Esophagus muscularis mucosa (tissue), 4 donors: Measurements from ENCODE around the gene CNIH2. TPM values are rescaled to one million over a fixed set of nuclear protein-coding genes. Genes with fewer than 3 reads are reported as not detected.

Experiments used
- DNase-seq: peaks from one replicate; pipeline ENCODE4 v3.0.0-alpha.2; 2017; ENCODE audit errors: extremely low spot score
- H3K27ac ChIP-seq, 4 donors: fragments of 200-600 bp; sonication (generic); replicated peaks in 1 of 4; 1 replicate in 3 of 4; 2 replicates in 1 of 4; pipeline ENCODE4 v1.5.1; 2016 to 2019; ENCODE audit warnings: mild to moderate bottlenecking in 1 of 4
- H3K27me3 ChIP-seq, 4 donors: fragments of 200-600 bp; sonication (generic); one replicate each; pipeline versions ENCODE4 v1.5.1 to v1.6.0; 2016 to 2019
- H3K36me3 ChIP-seq, 4 donors: fragments of 200-600 bp; sonication (generic); one replicate each; pipeline ENCODE4 v1.5.1; 2016 to 2019
- H3K4me1 ChIP-seq, 4 donors: fragments of 200-600 bp; sonication (generic); one replicate each; pipeline ENCODE4 v1.5.1; 2016 to 2019
- H3K4me3 ChIP-seq, 4 donors: fragments of 200-600 bp; sonication (generic); 1 replicate in 2 of 4; 2 replicates in 2 of 4; pipeline ENCODE4 v1.5.1; 2016 to 2019; ENCODE audit warnings: mild to moderate bottlenecking in 4 of 4, moderate library complexity in 1 of 4
- H3K9me3 ChIP-seq, 4 donors: fragments of 200-600 bp; sonication (generic); 1 replicate in 3 of 4; 2 replicates in 1 of 4; pipeline ENCODE4 v1.5.1; 2016 to 2019
- EP300 ChIP-seq: sonication (generic); formaldehyde crosslinking; IDR thresholded peaks from one replicate; pipeline ENCODE4 v1.6.1; 2017; ENCODE audit warnings: antibody characterized with exemption
- POLR2A ChIP-seq: fragments of 450-650 bp; IDR thresholded peaks from one replicate; pipeline ENCODE4 v1.6.1; 2017; ENCODE audit warnings: antibody characterized with exemption, moderate library complexity, mild to moderate bottlenecking, low read depth
- POLR2AphosphoS5 ChIP-seq, 2 donors: sonication (generic); formaldehyde crosslinking; IDR thresholded peaks; one replicate each; pipeline ENCODE4 v1.6.1; 2017; ENCODE audit warnings: antibody characterized with exemption in 2 of 2
- WGBS: methylation state at CpG from one replicate; pipeline ENCODE4 v1.1.5; 2018; 5-methylcytosine and 5-hydroxymethylcytosine counted together
- intact Hi-C: fragments of 100-400 bp; cut with DNase I; formaldehyde crosslinking; loops from one replicate; pipeline ENCODE4 v1.15.1; 2023
- total RNA-seq, 4 donors: library from RNA; depleted of rRNA; stranded (reverse); fragments of >200 nt; gene quantifications; one replicate each; pipeline versions ENCODE4 v1.1.0 to v1.2.1, GENCODE V29; 2016
- TF ChIP-seq, protein P1 (sequence below), 3 experiments: fragments of 200-600 bp in 2 of 3; fragments of 450-650 bp in 1 of 3; sonication (generic) in 2 of 3; IDR thresholded peaks; one replicate each; pipeline ENCODE4 v1.5.1; 2017 to 2019; ENCODE audit warnings: antibody characterized with exemption in 3 of 3, mild to moderate bottlenecking in 2 of 3, moderate library complexity in 1 of 3

CNIH2 gene
- total RNA-seq, 4 donors from 2014 or later = 0.40 TPM; not detected in 3

DNA sequence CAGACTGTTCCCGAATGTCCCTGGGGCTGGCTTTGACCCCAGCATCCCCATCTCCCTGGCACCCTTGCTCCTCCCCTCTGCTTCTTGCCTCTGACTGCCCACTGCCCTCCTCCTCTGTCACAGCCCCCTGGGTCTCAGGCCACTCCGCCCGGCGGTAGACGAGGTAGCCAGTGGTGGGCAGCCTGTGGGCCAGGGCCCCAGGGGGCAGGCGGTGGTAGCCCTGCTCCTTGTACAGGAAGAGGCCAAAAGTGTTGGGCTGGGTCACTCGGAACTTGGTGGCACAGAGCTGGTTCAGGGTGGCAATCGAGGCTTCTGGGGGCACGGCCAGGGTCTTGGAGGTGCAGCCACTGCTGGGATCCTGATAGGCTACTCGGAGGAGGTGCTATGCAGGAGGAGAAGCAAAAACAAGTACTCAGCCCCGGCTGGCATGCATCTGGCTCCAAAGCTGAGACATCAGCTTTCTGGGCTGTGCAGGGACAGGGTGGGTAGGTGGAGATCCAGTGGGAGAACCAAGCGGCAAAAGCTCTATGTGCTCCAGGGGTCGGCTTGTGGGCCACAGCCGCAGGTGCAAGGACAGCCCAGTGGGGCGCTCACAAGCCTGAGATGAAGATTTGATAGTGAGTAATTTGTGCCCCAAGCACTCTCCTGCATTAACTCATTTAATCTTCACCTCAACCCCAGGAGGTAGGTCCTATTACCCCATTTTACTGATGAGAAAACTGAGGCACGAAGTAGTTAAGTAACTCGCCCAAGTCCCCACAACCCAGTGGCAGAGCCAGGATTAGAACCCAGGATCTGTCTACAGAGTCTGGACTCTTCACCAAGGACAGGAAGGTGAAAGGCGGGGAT is 54.6 kb downstream of the CNIH2 start:
- TF ChIP-seq, protein P1, sequence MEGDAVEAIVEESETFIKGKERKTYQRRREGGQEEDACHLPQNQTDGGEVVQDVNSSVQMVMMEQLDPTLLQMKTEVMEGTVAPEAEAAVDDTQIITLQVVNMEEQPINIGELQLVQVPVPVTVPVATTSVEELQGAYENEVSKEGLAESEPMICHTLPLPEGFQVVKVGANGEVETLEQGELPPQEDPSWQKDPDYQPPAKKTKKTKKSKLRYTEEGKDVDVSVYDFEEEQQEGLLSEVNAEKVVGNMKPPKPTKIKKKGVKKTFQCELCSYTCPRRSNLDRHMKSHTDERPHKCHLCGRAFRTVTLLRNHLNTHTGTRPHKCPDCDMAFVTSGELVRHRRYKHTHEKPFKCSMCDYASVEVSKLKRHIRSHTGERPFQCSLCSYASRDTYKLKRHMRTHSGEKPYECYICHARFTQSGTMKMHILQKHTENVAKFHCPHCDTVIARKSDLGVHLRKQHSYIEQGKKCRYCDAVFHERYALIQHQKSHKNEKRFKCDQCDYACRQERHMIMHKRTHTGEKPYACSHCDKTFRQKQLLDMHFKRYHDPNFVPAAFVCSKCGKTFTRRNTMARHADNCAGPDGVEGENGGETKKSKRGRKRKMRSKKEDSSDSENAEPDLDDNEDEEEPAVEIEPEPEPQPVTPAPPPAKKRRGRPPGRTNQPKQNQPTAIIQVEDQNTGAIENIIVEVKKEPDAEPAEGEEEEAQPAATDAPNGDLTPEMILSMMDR (IDR thresholded peaks at IDR 0.05) = no peak
- TF ChIP-seq EP300 = no peak
- no peak for TF ChIP-seq POLR2A
- no peak for TF ChIP-seq POLR2AphosphoS5 (IDR thresholded peaks at IDR 0.05)
- WGBS = 84% methylated on average over 18 of the region's 18 CpGs
- Histone ChIP-seq H3K27me3 (no peaks in the 10 kb centered on the region), H3K36me3 (peaks cover 0 to 37% (median 33%) of the 10 kb centered on the region in 4 donors), H3K4me3 (no peak overlapping the region), H3K9me3 (no peaks in the 10 kb centered on the region), H3K27ac (no peak overlapping the region), H3K4me1 (peaks cover 37 to 46% (median 43%) of the 10 kb centered on the region in 4 donors)
- DNase-seq = no peak
- intact Hi-C loops = no loop called here

DNA sequence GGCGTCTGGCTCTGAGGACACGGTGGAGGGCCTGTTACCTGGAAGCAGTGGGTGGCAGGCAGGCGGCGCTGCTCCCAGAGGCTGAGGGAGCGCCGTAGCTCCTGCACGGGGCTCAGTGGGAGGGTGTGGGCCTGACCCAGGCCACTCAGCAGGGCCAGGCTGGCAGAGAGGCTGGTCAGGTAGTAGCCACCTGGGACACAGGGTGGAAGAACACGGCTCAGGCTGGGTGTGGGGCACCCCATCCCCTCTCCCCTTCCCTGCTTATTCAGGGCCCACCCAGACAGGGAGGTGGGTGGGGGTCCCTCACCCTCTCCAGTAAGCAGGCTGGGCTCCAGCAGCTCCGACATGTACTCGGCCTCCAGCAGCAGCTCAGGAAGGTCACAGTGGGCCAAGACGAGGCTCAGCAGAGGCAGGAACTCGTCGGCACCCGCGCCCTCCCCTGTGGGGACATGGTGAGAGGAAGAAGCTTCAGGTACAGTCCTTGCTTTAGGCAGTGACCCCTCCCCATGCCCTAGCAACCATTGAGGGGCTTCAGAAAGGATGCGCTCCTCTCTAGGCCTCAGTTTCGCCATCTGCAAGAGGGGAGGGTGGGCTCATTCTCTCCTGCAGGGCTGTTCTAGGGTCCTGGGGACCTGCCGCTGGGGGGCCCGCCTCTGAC is 55.4 kb downstream of the CNIH2 start:
- Histone ChIP-seq H3K4me1 (peaks cover 29 to 39% (median 36%) of the 10 kb centered on the region in 4 donors), H3K4me3 (no peak overlapping the region), H3K27me3 (no peaks in the 10 kb centered on the region), H3K9me3 (no peaks in the 10 kb centered on the region), H3K36me3 (peaks cover 0 to 44% (median 40%) of the 10 kb centered on the region in 4 donors), H3K27ac (no peak overlapping the region)
- intact Hi-C loops = no loop called here
- DNase-seq = no peak
- TF ChIP-seq POLR2AphosphoS5 (IDR thresholded peaks at IDR 0.05) (no peak), POLR2A (no peak), EP300 (no peak)
- TF ChIP-seq, protein P1 (IDR thresholded peaks at IDR 0.05) = no peak
- WGBS = 95% methylated on average over 10 of the region's 19 CpGs

Other genes starting within 250 kb of the CNIH2 start
- 1 to 10 TPM in 3 of 4 donors, under 1 TPM in 1; 0.83 to 7.4 (median 3.3) TPM for gene GAL3ST3, start 229.0 kb upstream of the CNIH2 start, total RNA-seq
- gene SF3B2, start 225.8 kb upstream of the CNIH2 start, total RNA-seq = 100 to 1,000 TPM; 117 to 160 (median 137) TPM
- 10 to 100 TPM; 37.1 to 97.8 (median 54.3) TPM for gene PACS1, start 207.9 kb upstream of the CNIH2 start, total RNA-seq
- gene KLC2, start 20.5 kb upstream of the CNIH2 start, total RNA-seq = 10 to 100 TPM; 24.7 to 53.5 (median 36.7) TPM
- 100 to 1,000 TPM in 3 of 4 donors, 10 to 100 TPM in 1; 97.2 to 163 (median 132) TPM for gene RAB1B, start 9.5 kb upstream of the CNIH2 start, total RNA-seq
- 10 to 100 TPM; 57.7 to 92.5 (median 85.4) TPM for gene YIF1A, start 11.0 kb downstream of the CNIH2 start, total RNA-seq
- under 1 TPM; 0.42 to 0.71 (median 0.54) TPM for gene TMEM151A, start 13.7 kb downstream of the CNIH2 start, total RNA-seq
- 10 to 100 TPM; 23.0 to 83.8 (median 33.0) TPM for gene CD248, start 38.9 kb downstream of the CNIH2 start, total RNA-seq
- 1 to 10 TPM; 3.1 to 6.6 (median 4.5) TPM for gene RIN1, start 58.3 kb downstream of the CNIH2 start, total RNA-seq
- 10 to 100 TPM; 22.8 to 35.1 (median 34.1) TPM for gene BRMS1, start 66.9 kb downstream of the CNIH2 start, total RNA-seq
- gene B4GAT1, start 69.5 kb downstream of the CNIH2 start, total RNA-seq = 10 to 100 TPM; 32.0 to 71.4 (median 50.0) TPM
- gene SLC29A2, start 93.6 kb downstream of the CNIH2 start, total RNA-seq = 1 to 10 TPM in 3 of 4 donors, under 1 TPM in 1; 0.50 to 3.6 (median 1.7) TPM
- gene NPAS4, start 142.9 kb downstream of the CNIH2 start, total RNA-seq = 1 to 10 TPM; 1.2 to 2.9 (median 1.5) TPM
- gene MRPL11, start 160.7 kb downstream of the CNIH2 start, total RNA-seq = 10 to 100 TPM; 46.1 to 51.5 (median 48.7) TPM
- 10 to 100 TPM; 28.7 to 50.4 (median 37.7) TPM for gene PELI3, start 188.7 kb downstream of the CNIH2 start, total RNA-seq
- gene DPP3, start 202.3 kb downstream of the CNIH2 start, total RNA-seq = 10 to 100 TPM; 17.8 to 33.3 (median 20.2) TPM
- 10 to 100 TPM; 68.1 to 78.5 (median 73.1) TPM for gene BBS1, start 232.5 kb downstream of the CNIH2 start, total RNA-seq